NCI-H82 treated with DMSO at 0.1 percent for 48 hours (cell line): ENCODE results near the gene RPL27A.

Experiments used
- DNase-seq: peaks from one replicate; lab custom pipeline; 2025; ENCODE audit not compliant: unreplicated experiment; lab: John Stamatoyannopoulos, UW

Gene RPL27A

GRCh38 chr11:8672346-8672745, 10.2 kb upstream of the RPL27A start:
- no peak for DNase-seq

- no peak for DNase-seq
Measured at GRCh38 chr11:8674859-8675258, 7.7 kb upstream of the RPL27A start.

- DNase-seq = no peak
Measured at GRCh38 chr11:8676458-8676857, 6.1 kb upstream of the RPL27A start.

GRCh38 chr11:8679006-8679405, 3.6 kb upstream of the RPL27A start:
- no peak for DNase-seq

- DNase-seq = no peak
Measured at GRCh38 chr11:8681837-8682302, 722 bp upstream of the RPL27A start.

GRCh38 chr11:8683115-8683807, 669 bp downstream of the RPL27A start:
- DNase-seq = no peak

GRCh38 chr11:8684600-8685290, 2.2 kb downstream of the RPL27A start:
- no peak for DNase-seq

- DNase-seq = no peak
Measured at GRCh38 chr11:8685306-8685705, 2.7 kb downstream of the RPL27A start.

GRCh38 chr11:8685820-8686219, 3.2 kb downstream of the RPL27A start:
- DNase-seq = no peak

GRCh38 chr11:8686325-8686724, 3.7 kb downstream of the RPL27A start:
- no peak for DNase-seq

GRCh38 chr11:8688414-8689362, 6.1 kb downstream of the RPL27A start:
- peak; percentile 79 for DNase-seq

GRCh38 chr11:8689726-8690255, 7.2 kb downstream of the RPL27A start:
- no peak for DNase-seq

- DNase-seq = no peak
Measured at GRCh38 chr11:8690374-8691342, 8.1 kb downstream of the RPL27A start.

- DNase-seq = no peak
Measured at GRCh38 chr11:8691601-8692000, 9.0 kb downstream of the RPL27A start.

GRCh38 chr11:8692417-8692816, 9.8 kb downstream of the RPL27A start:
- DNase-seq = no peak

GRCh38 chr11:8693010-8693551, 10.5 kb downstream of the RPL27A start:
- DNase-seq = no peak

GRCh38 chr11:8693555-8693954, 11.0 kb downstream of the RPL27A start:
- DNase-seq = no peak

- DNase-seq = peak; percentile 81
Measured at GRCh38 chr11:8694137-8694536, 11.5 kb downstream of the RPL27A start.

GRCh38 chr11:8697054-8697453, 14.5 kb downstream of the RPL27A start:
- no peak for DNase-seq

- DNase-seq = no peak
Measured at GRCh38 chr11:8698379-8698851, 15.8 kb downstream of the RPL27A start.
